Panc1 (cell line): Measurements from ENCODE around the gene YLPM1. TPM values are rescaled to one million over a fixed set of nuclear protein-coding genes. Genes with fewer than 3 reads are reported as not detected.
A peak's percentile ranks its signal among the peaks of the same experiment; 100 is the strongest.

Experiments
- ATAC-seq: fragments of 200-7000 bp; cut with Tn5 transposase; 2 replicates; pipeline ENCODE4 v1.9.1; 2020; ENCODE audit warnings: mild to moderate bottlenecking, moderate library complexity
- BruUV-seq: library from RNA; stranded (reverse); fragments of 400-500 nt; replicated peaks from 2 replicates; lab custom pipeline; 2021; lab: Mats Ljungman, UMichigan
- CTCF ChIA-PET: fragments of 300-600 bp; sonication (Branson Sonifier 250); formaldehyde crosslinking; loops from one replicate; lab custom pipeline; 2022; ENCODE audit warnings: antibody characterized with exemption; lab: Charles Lee
- POLR2A ChIA-PET: fragments of 300-600 bp; sonication (Branson Sonifier 250); formaldehyde crosslinking; loops from one replicate; lab custom pipeline; 2022; ENCODE audit warnings: antibody characterized with exemption; lab: Charles Lee
- DNase-seq: peaks from one replicate; pipeline ENCODE4 v3.0.0-alpha.2; 2010; ENCODE audit warnings: low read depth, low spot score
- H3K27ac ChIP-seq: 2 replicates; pipeline ENCODE4 v1.5.1; 2011; ENCODE audit warnings: mild to moderate bottlenecking, low read length, inconsistent platforms
- H3K27me3 ChIP-seq: fragments of 200-500 bp; sonication (Bioruptor generic); 2 replicates; pipeline ENCODE4 v1.6.0; 2014; ENCODE audit warnings: low read length, inconsistent platforms; ENCODE audit not compliant: control insufficient read depth, insufficient read depth
- H3K36me3 ChIP-seq: fragments of 200-500 bp; sonication (Bioruptor generic); 2 replicates; pipeline ENCODE4 v1.5.1; 2014; ENCODE audit warnings: inconsistent platforms, mild to moderate bottlenecking, low read length, moderate library complexity; ENCODE audit not compliant: control insufficient read depth, insufficient read depth
- H3K4me1 ChIP-seq: 2 replicates; pipeline ENCODE4 v1.5.1; 2011; ENCODE audit warnings: inconsistent platforms, mild to moderate bottlenecking, low read length, moderate library complexity; ENCODE audit not compliant: control insufficient read depth, insufficient read depth
- H3K4me3 ChIP-seq, 2 experiments: 2 replicates each; pipeline ENCODE4 v1.5.1; 2011 to 2012; ENCODE audit warnings: low read depth in 2 of 2, low read length in 2 of 2, mild to moderate bottlenecking in 2 of 2, inconsistent platforms in 1 of 2, moderate library complexity in 1 of 2
- H3K9me3 ChIP-seq: fragments of 200-500 bp; sonication (Bioruptor generic); 2 replicates; pipeline ENCODE4 v1.5.1; 2014; ENCODE audit warnings: low read depth, mild to moderate bottlenecking, inconsistent platforms, low read length, moderate library complexity; ENCODE audit not compliant: control insufficient read depth, insufficient read depth
- CTCF ChIP-seq: fragments of 450-650 bp; IDR thresholded peaks from 2 replicates; pipeline ENCODE4 v1.5.1; 2017; ENCODE audit warnings: mild to moderate bottlenecking
- POLR2AphosphoS5 ChIP-seq: IDR thresholded peaks from 2 replicates; pipeline ENCODE4 v1.6.1; 2012; ENCODE audit warnings: mild to moderate bottlenecking, low read depth, low read length, moderate library complexity
- REST ChIP-seq, 2 experiments: IDR thresholded peaks; 2 replicates each; pipeline ENCODE4 v1.6.1; 2011 to 2012; ENCODE audit warnings: low read depth in 2 of 2, control low read depth in 1 of 2, low read length in 1 of 2, mild to moderate bottlenecking in 1 of 2, moderate library complexity in 1 of 2; ENCODE audit not compliant: insufficient read depth in 1 of 2
- SIN3A ChIP-seq: IDR thresholded peaks from 2 replicates; pipeline ENCODE4 v1.6.1; 2012; ENCODE audit warnings: low read depth, mild to moderate bottlenecking, low read length, moderate library complexity, borderline replicate concordance; ENCODE audit not compliant: insufficient read depth
- TCF7L2 ChIP-seq: IDR thresholded peaks from 2 replicates; pipeline ENCODE4 v1.6.1; 2011; ENCODE audit warnings: mild to moderate bottlenecking, low read depth, low read length, inconsistent platforms
- in situ Hi-C: cut with HindIII; loops from 2 replicates; pipeline ENCODE4 v1.10.0; 2016; ENCODE audit warnings: low sequenced_read_pairs, low pct_unique_long_range_greater_than_20kb
- intact Hi-C: fragments of 100-400 bp; cut with micrococcal nuclease; formaldehyde crosslinking; loops from one replicate; pipeline ENCODE4 v1.10.0; 2022; ENCODE audit not compliant: unreplicated experiment
- total RNA-seq: library from RNA; stranded (reverse); gene quantifications from one replicate; pipeline ENCODE4 v1.2.1, GENCODE V29; 2021; ENCODE audit not compliant: unreplicated experiment

YLPM1 gene
- total RNA-seq, 1 experiment from 2014 or later: 38.9 TPM

GRCh38 chr14:74792249-74793039, 29.3 kb downstream of the YLPM1 start:
- ATAC-seq (no peak), DNase-seq (no peak)
- ChIA-PET POLR2A (interaction anchor here (0.6 kb wide), 1 partner anchor 10 kb away, joined by 4 read pairs; no protein-coding TSS in a partner anchor), CTCF (no interaction called here)
- BruUV-seq: no TSS peak
- TF ChIP-seq POLR2AphosphoS5: no peak
- TF ChIP-seq REST (IDR thresholded peaks at IDR 0.05; ENCODE audit: insufficient read depth in 1 of 2, low read depth in 2 of 2, low read length in 1 of 2): no peak
- no peak for TF ChIP-seq TCF7L2
- TF ChIP-seq CTCF: no peak
- no peak for TF ChIP-seq SIN3A
- intact Hi-C loops (no loop called here), in situ Hi-C loops (no loop called here)
- Histone ChIP-seq H3K9me3 (no peaks in the 10 kb centered on the region), H3K27ac (no peak overlapping the region), H3K36me3 (no peaks in the 10 kb centered on the region), H3K4me1 (no peaks in the 10 kb centered on the region), H3K4me3 (no peak overlapping the region), H3K27me3 (no peaks in the 10 kb centered on the region)

GRCh38 chr14:74793506-74794155, 30.5 kb downstream of the YLPM1 start:
- no TSS peak for BruUV-seq
- Histone ChIP-seq H3K36me3 (no peaks in the 10 kb centered on the region), H3K9me3 (no peaks in the 10 kb centered on the region), H3K4me1 (no peaks in the 10 kb centered on the region), H3K27ac (no peak overlapping the region), H3K27me3 (no peaks in the 10 kb centered on the region), H3K4me3 (no peak overlapping the region)
- CTCF ChIA-PET: interaction anchor here (1.0 kb wide), 1 partner anchor 10 kb away, joined by 3 read pairs; no protein-coding TSS in a partner anchor
- POLR2A ChIA-PET: no interaction called here
- intact Hi-C loops (no loop called here), in situ Hi-C loops (no loop called here)
- ATAC-seq: no peak
- TF ChIP-seq CTCF (peak; percentile 25), TCF7L2 (no peak), POLR2AphosphoS5 (no peak), REST (IDR thresholded peaks at IDR 0.05; ENCODE audit: insufficient read depth in 1 of 2, low read depth in 2 of 2, low read length in 1 of 2) (no peak), SIN3A (no peak)
- no peak for DNase-seq
